Mucosa of descending colon (tissue), 3 donors: ENCODE measurements around the gene BIRC2. TPM values are rescaled to one million over a fixed set of nuclear protein-coding genes. Genes with fewer than 3 reads are reported as not detected.
"Not testable (repeated sequence)": the region's sequence is repeated elsewhere in the genome, so short reads cannot be mapped to it uniquely, and the experiment has no call there.

Experiments
- ATAC-seq: fragments of 200-7000 bp; cut with Tn5 transposase; one replicate; pipeline ENCODE4 v1.9.1; 2020; ENCODE audit warnings: mild to moderate bottlenecking, moderate library complexity
- DNase-seq, 3 donors: peaks; one replicate each; pipeline ENCODE4 v3.0.0-alpha.2; 2020
- H3K36me3 ChIP-seq: fragments of 200-600 bp; one replicate; pipeline ENCODE4 v1.8.0; 2021; ENCODE audit warnings: low read depth, mild to moderate bottlenecking
- H3K4me1 ChIP-seq: fragments of 200-600 bp; one replicate; pipeline ENCODE4 v1.8.0; 2021; ENCODE audit warnings: low read depth, mild to moderate bottlenecking
- H3K4me3 ChIP-seq: fragments of 200-600 bp; one replicate; pipeline ENCODE4 v1.8.0; 2021; ENCODE audit warnings: mild to moderate bottlenecking
- H3K9me3 ChIP-seq: fragments of 200-600 bp; one replicate; pipeline ENCODE4 v1.8.0; 2021; ENCODE audit warnings: mild to moderate bottlenecking
- CTCF ChIP-seq: fragments of 200-600 bp; IDR thresholded peaks from one replicate; pipeline ENCODE4 v1.8.0; 2022; ENCODE audit warnings: antibody characterized with exemption, mild to moderate bottlenecking
- intact Hi-C, 2 donors: fragments of 100-400 bp; cut with DNase I in 1 of 2; cut with micrococcal nuclease in 1 of 2; formaldehyde crosslinking; loops; one replicate each; pipeline versions ENCODE4 v1.11.0 to v1.11.1; 2022; cut with DNase I, micrococcal nuclease
- long read RNA-seq, 2 donors: library from polyadenylated mRNA; unstranded; transcript quantifications; one replicate each; pipeline ENCODE4 v2.0.0, GENCODE V29; 2019 to 2021
- total RNA-seq, 3 donors: library from RNA; stranded (reverse); fragmentation: NEBNext Ultra II Directional in 2 of 3; extraction: Animal tissue kit (Norgen Biotek cat#: 25700) in 2 of 3; gene quantifications; one replicate each; pipeline versions ENCODE4 v1.2.1 to v1.2.4, GENCODE V29; 2021 to 2023
- donor health status: DM: no; HTN: no; CAD: no; lungs with moderate emphysema.
- donor health status: DM: no; HTN: no; CAD: no.
- donor health status: DM: no; HTN: yes; CAD: no.

BIRC2 gene
- 10 to 100 TPM; 42.8 to 55.0 (median 45.2) TPM for total RNA-seq
- long read RNA-seq, donor 1, transcript BIRC2-201 (9 exons, 3,743 nt), result major isoform, 50 of 60 reads
- long read RNA-seq, donor 1, partial matches to known transcripts, result 3 of 60 reads
- long read RNA-seq, donor 1, other reads (novel, unspliced or antisense), result 7 of 60 reads
- long read RNA-seq, donor 2, transcript BIRC2-201 (9 exons, 3,743 nt), result major isoform, 9 of 20 reads
- long read RNA-seq, donor 2, partial matches to known transcripts, result 9 of 20 reads
- long read RNA-seq, donor 2, other reads (novel, unspliced or antisense), result 2 of 20 reads

GRCh38 chr11:102346748-102347461, at the start of gene BIRC2:
TSS of gene BIRC2 (plus strand) at chr11:102347214. CDS start at chr11:102349855, 2,641 bp downstream.
- peak; percentile 96 to 98 (median 97) for DNase-seq
- peak; percentile 98 for ATAC-seq
- Histone ChIP-seq H3K9me3 (no peaks in the 10 kb centered on the region), H3K4me3 (peak within 1 kb of the TSS; percentile 75), H3K4me1 (peaks cover 12% of the 10 kb centered on the region), H3K36me3 (no peaks in the 10 kb centered on the region)
- peak; percentile 84 for TF ChIP-seq CTCF
- intact Hi-C loops, result loop anchor here in 1 of 2 donors (10.0 kb wide), 1 partner anchor 148 kb away; no protein-coding TSS in a partner anchor

DNA sequence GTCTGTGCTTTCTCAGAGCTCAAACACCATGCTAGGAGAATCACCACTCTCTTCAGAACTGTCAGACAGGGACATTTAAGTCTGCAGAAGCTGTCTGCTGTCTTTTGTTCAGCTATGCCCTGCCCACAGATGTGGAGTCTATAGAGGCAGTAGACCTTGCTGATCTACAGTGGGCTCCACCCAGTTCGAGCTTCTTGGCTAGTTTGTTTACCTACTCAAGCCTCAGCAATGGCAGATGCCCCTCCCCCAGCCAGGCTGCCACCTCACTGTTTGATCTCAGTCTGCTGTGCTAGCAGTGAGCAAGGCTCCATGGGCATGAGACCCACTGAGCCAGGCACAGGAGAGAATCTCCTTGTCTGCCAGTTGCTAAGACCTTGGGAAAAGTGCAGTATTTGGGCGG, 46.2 kb upstream of the BIRC2 start:
- DNase-seq, result peak; percentile 48 to 78 (median 54)
- intact Hi-C loops, H3K9me3 ChIP-seq, H3K4me3 ChIP-seq, H3K36me3 ChIP-seq, H3K4me1 ChIP-seq: not testable (repeated sequence)
- peak; percentile 43 for ATAC-seq

DNA sequence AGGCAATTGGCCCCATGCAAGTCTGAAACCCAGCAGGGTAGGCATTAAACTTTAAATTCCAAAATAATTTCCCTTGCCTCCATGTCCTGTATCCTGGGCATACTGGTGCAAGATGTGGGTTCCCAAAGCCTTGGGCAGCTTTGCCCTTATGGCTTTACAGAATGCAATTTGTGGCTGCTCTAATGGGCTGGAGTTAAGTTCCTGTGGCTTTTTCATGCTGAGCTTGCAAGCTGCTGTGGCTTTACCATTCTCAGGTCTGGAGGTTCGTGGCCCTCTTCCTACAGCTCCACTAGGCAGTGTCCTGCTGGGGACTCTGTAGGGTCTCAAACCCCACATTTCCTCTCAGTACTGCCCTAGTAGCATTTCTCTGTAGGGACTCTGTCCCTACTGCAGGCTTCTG, 44.8 kb upstream of the BIRC2 start:
- no peak for TF ChIP-seq CTCF
- Histone ChIP-seq H3K36me3 (no peaks in the 10 kb centered on the region), H3K4me1 (peaks cover 14% of the 10 kb centered on the region), H3K4me3 (no peak overlapping the region), H3K9me3 (peaks cover 10% of the 10 kb centered on the region)
- intact Hi-C loops, result no loop called here
- ATAC-seq, result no peak
- DNase-seq, result no peak

DNA sequence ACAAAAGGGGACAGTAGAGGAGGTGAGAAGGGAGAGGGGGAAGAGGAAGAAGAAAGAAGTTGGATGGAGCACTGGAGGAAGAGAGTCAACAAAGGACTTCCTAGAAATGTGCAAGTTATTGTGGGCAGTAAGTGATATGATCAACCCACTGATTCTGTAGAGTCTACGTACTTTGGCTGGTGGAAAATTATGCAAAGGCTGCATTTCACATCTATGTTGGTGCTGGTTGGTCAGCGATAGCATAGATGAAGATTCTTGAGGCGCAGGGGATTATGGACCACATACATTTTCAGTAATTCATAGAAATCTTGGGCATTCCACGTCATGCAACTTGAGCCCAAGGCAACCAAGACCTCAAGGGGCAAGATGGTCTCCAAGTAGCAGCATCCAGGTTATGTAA, 42.3 kb upstream of the BIRC2 start:
- TF ChIP-seq CTCF, result no peak
- Histone ChIP-seq H3K36me3 (no peaks in the 10 kb centered on the region), H3K4me3 (no peak overlapping the region), H3K4me1 (peaks cover 15% of the 10 kb centered on the region), H3K9me3 (peaks cover 10% of the 10 kb centered on the region)
- intact Hi-C loops, result no loop called here
- DNase-seq (no peak), ATAC-seq (no peak)

DNA sequence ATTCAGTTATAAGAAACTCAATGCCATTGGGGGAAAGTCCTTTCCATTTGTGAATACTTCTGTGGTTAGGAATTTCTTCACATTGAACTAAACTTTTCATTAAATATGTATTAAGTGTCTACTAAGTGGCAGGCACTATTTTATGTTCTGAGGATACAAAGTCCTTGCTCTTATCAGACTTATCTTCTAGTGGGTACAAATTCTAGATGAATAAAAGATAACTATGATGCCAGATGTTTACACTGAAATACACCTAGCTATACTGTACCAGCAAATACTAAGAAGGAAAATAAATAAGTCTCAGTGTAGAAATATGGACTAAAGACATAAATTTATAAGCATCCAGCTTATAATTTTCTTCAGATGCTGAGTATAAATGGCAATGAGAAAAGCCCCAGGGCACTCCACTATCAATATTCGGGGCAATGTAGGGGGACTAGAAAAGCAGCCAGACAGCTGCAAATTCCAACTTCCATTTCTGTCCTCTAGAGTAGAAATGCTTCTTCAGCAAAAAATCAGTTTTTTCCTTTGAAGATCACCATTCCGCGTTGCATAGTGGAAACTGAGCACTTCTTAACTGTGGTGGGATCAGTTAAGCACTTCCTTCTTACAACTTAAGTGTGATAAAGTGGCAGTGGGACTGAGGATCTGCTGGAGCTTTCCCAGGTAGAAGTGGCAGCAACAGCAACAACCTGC, 41.5 kb upstream of the BIRC2 start:
- no peak for DNase-seq
- H3K4me1 ChIP-seq, result peaks cover 15% of the 10 kb centered on the region
- H3K9me3 ChIP-seq, result peaks cover 10% of the 10 kb centered on the region
- intact Hi-C loops, result no loop called here
- no peak for TF ChIP-seq CTCF
- ATAC-seq, result no peak
- H3K4me3 ChIP-seq, result no peak overlapping the region
- no peaks in the 10 kb centered on the region for H3K36me3 ChIP-seq
